SU-DHL-6 (cell line): ENCODE results near the gene NTM.
"Not testable (repeated sequence)": the region's sequence is repeated elsewhere in the genome, so short reads cannot be mapped to it uniquely, and the experiment has no call there.

Source experiments
- H2AFZ ChIP-seq: fragments of 200-600 bp; sonication (generic); 2 replicates; pipeline ENCODE4 v1.6.1; 2014; ENCODE audit warnings: low read depth, mild to moderate bottlenecking, moderate library complexity, mixed read lengths, antibody characterized with exemption, low read length; ENCODE audit not compliant: severe bottlenecking
- H3F3A ChIP-seq: fragments of 200-600 bp; shearing (Covaris generic); 2 replicates; pipeline ENCODE4 v1.6.0; 2016; ENCODE audit warnings: antibody characterized with exemption, mild to moderate bottlenecking; ENCODE audit not compliant: insufficient read depth
- H3K27ac ChIP-seq: fragments of 200-600 bp; sonication (generic); 2 replicates; pipeline ENCODE4 v1.5.1; 2016; ENCODE audit warnings: low read depth, mild to moderate bottlenecking, low read length, moderate library complexity, mixed read lengths
- H3K27me3 ChIP-seq: fragments of 200-600 bp; sonication (generic), shearing (Covaris generic); 2 replicates; pipeline ENCODE4 v1.6.0; 2014; ENCODE audit warnings: mild to moderate bottlenecking, low read length
- H3K36me3 ChIP-seq: fragments of 200-600 bp; sonication (generic); 2 replicates; pipeline ENCODE4 v1.6.1; 2014; ENCODE audit warnings: mild to moderate bottlenecking, low read length, mixed read lengths
- H3K4me2 ChIP-seq: fragments of 300-600, 200-600 bp; shearing (Covaris generic), sonication (generic); 2 replicates; pipeline ENCODE4 v1.6.0; 2014; ENCODE audit warnings: low read length, low read depth, mild to moderate bottlenecking; ENCODE audit not compliant: poor library complexity, severe bottlenecking
- H3K4me3 ChIP-seq: fragments of 200-600 bp; sonication (generic); 2 replicates; pipeline ENCODE4 v1.5.1; 2014; ENCODE audit warnings: antibody characterized with exemption, low read length, mild to moderate bottlenecking, mixed read lengths; ENCODE audit not compliant: insufficient read depth, poor library complexity, severe bottlenecking
- H3K79me2 ChIP-seq: fragments of 200-600 bp; sonication (generic); 2 replicates; pipeline ENCODE4 v1.6.1; 2014; ENCODE audit warnings: mild to moderate bottlenecking, low read length, moderate library complexity; ENCODE audit not compliant: insufficient read depth
- H3K9ac ChIP-seq: fragments of 200-600 bp; sonication (generic); 2 replicates; pipeline ENCODE4 v1.7.0; 2014; ENCODE audit warnings: mild to moderate bottlenecking, low read length
- H3K9me2 ChIP-seq: fragments of 200-600 bp; sonication (generic); replicated peaks from 2 replicates; pipeline ENCODE4 v1.6.1; 2014; ENCODE audit warnings: low read length; ENCODE audit not compliant: insufficient read depth
- H3K9me3 ChIP-seq: fragments of 200-600 bp; sonication (generic); 2 replicates; pipeline ENCODE4 v1.6.1; 2014; ENCODE audit warnings: low read length, mixed read lengths; ENCODE audit not compliant: insufficient read depth
- H4K20me1 ChIP-seq: fragments of 200-600 bp; sonication (generic); 2 replicates; pipeline ENCODE4 v1.6.1; 2014; ENCODE audit warnings: low read depth, mild to moderate bottlenecking, antibody characterized with exemption, low read length, moderate library complexity, mixed read lengths
- EZH2phosphoT487 ChIP-seq: fragments of 200-600 bp; sonication (generic), shearing (Covaris generic); conservative IDR thresholded peaks from 2 replicates; pipeline ENCODE4 v1.6.1; 2018; ENCODE audit warnings: mild to moderate bottlenecking, antibody characterized with exemption, low read length, moderate library complexity, mixed read lengths
- TF ChIP-seq, protein P1 (sequence below): fragments of 200-600 bp; sonication (generic); IDR thresholded peaks from one replicate; pipeline ENCODE4 v1.5.1; 2017; ENCODE audit warnings: antibody characterized with exemption, mild to moderate bottlenecking, low read length, moderate library complexity; ENCODE audit not compliant: insufficient read depth, poor library complexity, severe bottlenecking

Gene NTM

DNA sequence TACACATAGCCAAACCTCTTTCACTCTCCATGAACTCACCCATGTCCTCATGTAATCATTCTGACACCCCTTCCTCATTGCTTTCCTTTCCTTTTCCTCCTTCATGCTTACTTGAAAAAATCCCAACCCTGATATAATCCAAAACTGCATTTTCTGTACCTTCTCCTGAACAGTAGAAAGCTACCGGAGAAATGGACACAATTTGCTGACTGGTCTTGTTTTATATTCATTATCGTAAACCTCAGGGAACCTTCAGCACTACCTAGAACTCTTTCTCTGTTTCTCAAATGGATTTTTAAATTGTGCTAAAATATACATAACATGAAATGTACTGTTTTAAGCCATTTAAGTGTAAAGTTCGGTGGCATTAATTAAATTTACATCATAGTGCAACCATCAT, 996.9 kb downstream of the NTM start:
- no peaks in the 10 kb centered on the region for H3K79me2 ChIP-seq
- TF ChIP-seq, protein P1, sequence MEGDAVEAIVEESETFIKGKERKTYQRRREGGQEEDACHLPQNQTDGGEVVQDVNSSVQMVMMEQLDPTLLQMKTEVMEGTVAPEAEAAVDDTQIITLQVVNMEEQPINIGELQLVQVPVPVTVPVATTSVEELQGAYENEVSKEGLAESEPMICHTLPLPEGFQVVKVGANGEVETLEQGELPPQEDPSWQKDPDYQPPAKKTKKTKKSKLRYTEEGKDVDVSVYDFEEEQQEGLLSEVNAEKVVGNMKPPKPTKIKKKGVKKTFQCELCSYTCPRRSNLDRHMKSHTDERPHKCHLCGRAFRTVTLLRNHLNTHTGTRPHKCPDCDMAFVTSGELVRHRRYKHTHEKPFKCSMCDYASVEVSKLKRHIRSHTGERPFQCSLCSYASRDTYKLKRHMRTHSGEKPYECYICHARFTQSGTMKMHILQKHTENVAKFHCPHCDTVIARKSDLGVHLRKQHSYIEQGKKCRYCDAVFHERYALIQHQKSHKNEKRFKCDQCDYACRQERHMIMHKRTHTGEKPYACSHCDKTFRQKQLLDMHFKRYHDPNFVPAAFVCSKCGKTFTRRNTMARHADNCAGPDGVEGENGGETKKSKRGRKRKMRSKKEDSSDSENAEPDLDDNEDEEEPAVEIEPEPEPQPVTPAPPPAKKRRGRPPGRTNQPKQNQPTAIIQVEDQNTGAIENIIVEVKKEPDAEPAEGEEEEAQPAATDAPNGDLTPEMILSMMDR: no peak
- no peak for TF ChIP-seq EZH2phosphoT487

DNA sequence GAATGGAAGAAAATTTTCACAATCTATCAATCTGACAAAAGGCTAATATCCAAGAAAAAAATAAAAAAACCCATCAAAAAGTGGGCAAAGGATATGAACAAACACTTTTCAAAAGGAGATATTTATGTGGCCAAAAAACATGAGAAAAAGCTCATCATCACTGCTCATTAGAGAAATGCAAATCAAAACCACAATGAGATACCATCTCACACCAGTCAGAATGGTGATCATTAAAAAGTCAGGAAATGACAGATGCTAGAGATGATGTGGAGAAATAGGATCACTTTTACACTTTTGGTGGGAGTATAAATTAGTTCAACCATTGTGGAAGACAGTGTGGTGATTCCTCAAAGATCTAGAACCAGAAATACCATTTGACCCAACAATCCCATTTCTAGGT, 999.7 kb downstream of the NTM start:
- H3K4me3 ChIP-seq, H3K79me2 ChIP-seq, H3F3A ChIP-seq, H3K9me2 ChIP-seq, H3K9ac ChIP-seq, H2AFZ ChIP-seq, H3K27me3 ChIP-seq, H4K20me1 ChIP-seq, H3K4me2 ChIP-seq, H3K36me3 ChIP-seq, H3K27ac ChIP-seq, H3K9me3 ChIP-seq: not testable (repeated sequence)

More for the DNA sequence above, 996.9 kb downstream of the NTM start:
- Histone ChIP-seq H3K4me3 (no peak overlapping the region), H4K20me1 (no peaks in the 10 kb centered on the region), H3K9me3 (no peaks in the 10 kb centered on the region), H3K4me2 (no peak overlapping the region), H3K9me2 (no peaks in the 10 kb centered on the region), H3K9ac (no peak overlapping the region), H3K36me3 (no peaks in the 10 kb centered on the region), H3F3A (no peaks in the 10 kb centered on the region), H3K27ac (no peak overlapping the region), H2AFZ (no peak overlapping the region), H3K27me3 (no peaks in the 10 kb centered on the region)

DNA sequence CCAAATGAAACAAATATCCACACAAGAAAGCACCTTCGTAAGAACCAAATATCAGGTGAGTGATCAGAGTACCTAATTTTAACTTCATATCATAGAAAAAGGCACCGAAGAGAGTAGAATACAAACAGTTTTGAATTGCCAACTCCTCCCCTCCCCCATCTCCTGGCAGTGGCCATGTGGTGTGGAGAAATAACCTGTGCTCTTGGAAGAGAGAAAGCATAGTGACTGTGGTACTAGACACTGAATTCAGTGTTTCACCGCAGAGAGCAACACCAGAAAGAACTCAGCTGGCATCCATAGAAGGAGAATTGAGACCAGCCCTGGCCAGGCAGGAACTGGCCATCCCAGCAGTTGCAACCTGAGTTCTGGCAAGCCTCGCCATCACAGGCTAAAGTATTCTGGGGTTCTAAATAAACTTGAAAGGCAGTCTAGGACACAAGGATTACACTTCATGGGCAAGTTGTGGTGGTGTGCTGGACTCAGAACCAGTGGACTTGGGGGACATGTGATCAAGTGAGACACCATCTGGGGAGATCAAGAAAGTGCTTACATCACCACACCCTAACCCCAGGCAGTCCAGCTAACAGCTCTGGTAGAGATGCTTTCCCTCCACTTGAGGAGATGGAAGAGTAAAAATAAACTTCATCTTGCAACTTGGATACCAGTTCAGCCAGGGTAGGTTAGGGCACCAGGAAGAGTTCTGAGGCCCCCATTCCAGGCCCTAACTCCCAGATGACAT, 1003.2 kb downstream of the NTM start:
- no peaks in the 10 kb centered on the region for H3K27me3 ChIP-seq
- no peak overlapping the region for H3K9ac ChIP-seq
- H3F3A ChIP-seq: no peaks in the 10 kb centered on the region
- no peak overlapping the region for H2AFZ ChIP-seq
- H4K20me1 ChIP-seq: no peaks in the 10 kb centered on the region
- H3K79me2 ChIP-seq: no peaks in the 10 kb centered on the region
- no peaks in the 10 kb centered on the region for H3K9me2 ChIP-seq
- TF ChIP-seq, protein P1: no peak
- TF ChIP-seq EZH2phosphoT487: no peak
- no peak overlapping the region for H3K4me2 ChIP-seq
- no peaks in the 10 kb centered on the region for H3K36me3 ChIP-seq
- no peak overlapping the region for H3K27ac ChIP-seq
- H3K4me3 ChIP-seq: no peak overlapping the region
- H3K9me3 ChIP-seq: no peaks in the 10 kb centered on the region

DNA sequence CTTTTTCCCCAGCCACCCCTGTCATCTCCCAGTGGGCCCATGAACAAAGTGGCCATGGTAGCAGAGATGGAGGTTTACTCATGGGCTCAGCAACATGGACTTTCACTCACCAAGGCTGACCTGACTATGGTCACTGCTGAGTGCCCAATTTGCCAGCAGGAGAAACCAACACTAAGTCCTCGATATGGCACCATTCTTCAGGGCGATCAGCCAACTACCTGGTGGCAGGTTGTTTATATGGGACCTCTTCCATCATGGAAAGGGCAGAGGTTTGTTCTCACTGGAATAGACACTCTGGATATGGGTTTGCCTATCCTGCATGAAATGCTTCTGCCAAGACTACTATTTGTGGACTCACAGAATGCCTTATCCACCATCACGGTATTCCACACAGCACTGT, 1009.1 kb downstream of the NTM start:
- no peak overlapping the region for H3K4me2 ChIP-seq
- no peaks in the 10 kb centered on the region for H3K9me3 ChIP-seq
- H4K20me1 ChIP-seq: no peaks in the 10 kb centered on the region
- H3F3A ChIP-seq: no peaks in the 10 kb centered on the region
- H3K27ac ChIP-seq: no peak overlapping the region
- no peak overlapping the region for H3K9ac ChIP-seq
- H2AFZ ChIP-seq: no peak overlapping the region
- no peaks in the 10 kb centered on the region for H3K9me2 ChIP-seq
- H3K79me2 ChIP-seq: no peaks in the 10 kb centered on the region
- H3K27me3 ChIP-seq: no peaks in the 10 kb centered on the region
- no peaks in the 10 kb centered on the region for H3K36me3 ChIP-seq
- TF ChIP-seq, protein P1: no peak
- no peak for TF ChIP-seq EZH2phosphoT487
- H3K4me3 ChIP-seq: no peak overlapping the region
